Left ventricle myocardium inferior (tissue), 1 donor: ENCODE data around the gene SCN2A. TPM values are rescaled to one million over a fixed set of nuclear protein-coding genes. Genes with fewer than 3 reads are reported as not detected.

Experiments used
- DNase-seq: peaks from one replicate; pipeline ENCODE4 v3.0.0-alpha.2; 2020
- H3K27ac ChIP-seq: fragments of 200-600 bp; replicated peaks from 2 replicates; pipeline ENCODE4 v1.8.0; 2021
- H3K27me3 ChIP-seq: fragments of 200-600 bp; 2 replicates; pipeline ENCODE4 v1.8.0; 2021; ENCODE audit warnings: low read depth
- H3K36me3 ChIP-seq: fragments of 200-600 bp; 2 replicates; pipeline ENCODE4 v1.8.0; 2021
- H3K4me1 ChIP-seq: fragments of 200-600 bp; 2 replicates; pipeline ENCODE4 v1.8.0; 2021
- H3K4me3 ChIP-seq: fragments of 200-600 bp; 2 replicates; pipeline ENCODE4 v1.8.0; 2021; ENCODE audit warnings: mild to moderate bottlenecking, moderate library complexity
- H3K9me3 ChIP-seq: fragments of 200-600 bp; replicated peaks from 2 replicates; pipeline ENCODE4 v1.8.0; 2021
- intact Hi-C: fragments of 100-400 bp; cut with micrococcal nuclease; formaldehyde crosslinking; loops from one replicate; pipeline ENCODE4 v1.11.0; 2022
- total RNA-seq: library from RNA; stranded (reverse); fragmentation: NEBNext Ultra II Directional; extraction: Animal tissue kit (Norgen Biotek cat#: 25700); gene quantifications from one replicate; pipeline ENCODE4 v1.2.1, GENCODE V29; 2021
- TF ChIP-seq, protein P1 (sequence below): fragments of 200-600 bp; IDR thresholded peaks from 2 replicates; pipeline ENCODE4 v1.8.0; 2021; ENCODE audit warnings: antibody characterized with exemption, mild to moderate bottlenecking, borderline replicate concordance
- donor health status: DM: no; HTN: yes; CAD: no; lungs with severe emphysema.

Gene SCN2A
- total RNA-seq, 1 donor from 2014 or later = 0.08 TPM

DNA sequence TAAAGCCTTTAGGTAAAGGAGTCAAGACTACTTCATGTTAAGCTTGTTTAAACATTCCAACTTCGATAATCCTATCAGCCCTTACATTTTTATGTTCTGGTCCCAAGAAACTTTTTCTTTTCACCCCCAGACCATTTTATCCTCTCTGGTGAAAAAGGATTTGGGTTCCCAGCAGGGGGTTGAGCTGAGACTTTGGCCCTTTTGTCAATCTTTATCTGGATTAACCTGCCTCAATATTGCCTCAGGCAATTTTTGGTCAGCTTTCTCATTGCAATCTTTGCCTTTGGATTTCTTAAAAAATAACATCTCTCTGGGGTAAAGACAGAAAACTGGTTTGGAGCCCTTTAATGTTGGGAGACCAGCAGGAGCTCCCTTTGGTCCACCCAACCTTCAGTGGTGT, 196.4 kb downstream of the SCN2A start:
- intact Hi-C loops = no loop called here
- no peak overlapping the region for H3K27ac ChIP-seq
- H3K9me3 ChIP-seq = no peaks in the 10 kb centered on the region
- TF ChIP-seq, protein P1, sequence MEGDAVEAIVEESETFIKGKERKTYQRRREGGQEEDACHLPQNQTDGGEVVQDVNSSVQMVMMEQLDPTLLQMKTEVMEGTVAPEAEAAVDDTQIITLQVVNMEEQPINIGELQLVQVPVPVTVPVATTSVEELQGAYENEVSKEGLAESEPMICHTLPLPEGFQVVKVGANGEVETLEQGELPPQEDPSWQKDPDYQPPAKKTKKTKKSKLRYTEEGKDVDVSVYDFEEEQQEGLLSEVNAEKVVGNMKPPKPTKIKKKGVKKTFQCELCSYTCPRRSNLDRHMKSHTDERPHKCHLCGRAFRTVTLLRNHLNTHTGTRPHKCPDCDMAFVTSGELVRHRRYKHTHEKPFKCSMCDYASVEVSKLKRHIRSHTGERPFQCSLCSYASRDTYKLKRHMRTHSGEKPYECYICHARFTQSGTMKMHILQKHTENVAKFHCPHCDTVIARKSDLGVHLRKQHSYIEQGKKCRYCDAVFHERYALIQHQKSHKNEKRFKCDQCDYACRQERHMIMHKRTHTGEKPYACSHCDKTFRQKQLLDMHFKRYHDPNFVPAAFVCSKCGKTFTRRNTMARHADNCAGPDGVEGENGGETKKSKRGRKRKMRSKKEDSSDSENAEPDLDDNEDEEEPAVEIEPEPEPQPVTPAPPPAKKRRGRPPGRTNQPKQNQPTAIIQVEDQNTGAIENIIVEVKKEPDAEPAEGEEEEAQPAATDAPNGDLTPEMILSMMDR = no peak
- no peak overlapping the region for H3K4me3 ChIP-seq
- no peak for DNase-seq
- no peaks in the 10 kb centered on the region for H3K4me1 ChIP-seq
- no peaks in the 10 kb centered on the region for H3K27me3 ChIP-seq
- no peaks in the 10 kb centered on the region for H3K36me3 ChIP-seq

DNA sequence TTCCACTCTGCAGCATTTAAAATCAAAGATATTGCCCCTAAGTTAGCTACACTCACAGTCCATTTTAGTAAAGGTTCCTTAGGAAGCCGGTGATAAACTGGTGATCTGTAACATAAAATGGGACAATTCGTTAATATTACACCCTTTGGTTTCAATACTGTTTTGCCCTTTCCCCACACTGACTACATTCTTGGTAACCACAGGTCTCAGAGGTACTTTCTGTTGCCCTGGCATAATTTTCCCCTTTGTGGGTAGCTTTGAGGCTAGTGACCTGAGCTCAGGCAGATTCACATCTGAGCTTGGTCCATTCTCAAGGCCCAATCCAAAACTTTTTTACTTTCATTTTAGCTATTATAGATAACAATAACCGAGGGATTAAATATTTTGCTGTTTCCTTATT, 197.3 kb downstream of the SCN2A start:
- Histone ChIP-seq H3K36me3 (no peaks in the 10 kb centered on the region), H3K4me1 (no peaks in the 10 kb centered on the region), H3K9me3 (no peaks in the 10 kb centered on the region), H3K27me3 (no peaks in the 10 kb centered on the region), H3K27ac (no peak overlapping the region), H3K4me3 (no peak overlapping the region)
- DNase-seq = no peak
- intact Hi-C loops = no loop called here
- TF ChIP-seq, protein P1 = no peak

DNA sequence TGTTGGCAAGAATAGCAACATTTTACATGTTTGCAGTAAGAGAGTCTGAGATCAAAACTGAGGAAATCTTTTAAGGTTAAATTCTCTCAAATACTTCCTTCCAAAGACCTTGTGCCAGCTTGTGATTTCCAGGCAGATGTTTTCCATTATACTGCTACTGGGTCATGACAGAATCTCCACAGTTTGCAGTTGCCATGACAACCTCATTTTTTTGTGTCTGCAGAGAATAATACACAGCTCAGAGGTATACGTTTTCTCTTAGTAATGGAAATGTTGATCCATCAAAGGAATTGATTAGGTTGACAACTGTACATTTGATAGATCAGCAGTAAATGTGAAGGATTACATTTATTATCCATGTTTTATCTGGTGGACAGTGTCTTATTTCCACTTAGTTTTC, 201.2 kb downstream of the SCN2A start:
- TF ChIP-seq, protein P1 = no peak
- no peak for DNase-seq
- Histone ChIP-seq H3K27me3 (no peaks in the 10 kb centered on the region), H3K27ac (no peak overlapping the region), H3K36me3 (no peaks in the 10 kb centered on the region), H3K4me3 (no peak overlapping the region), H3K4me1 (no peaks in the 10 kb centered on the region), H3K9me3 (no peaks in the 10 kb centered on the region)
- intact Hi-C loops = no loop called here

Other genes with a start within 250 kb of the SCN2A start
- 0.99 TPM for gene SCN3A, start 35.4 kb upstream of the SCN2A start, total RNA-seq
- gene CSRNP3, start 230.3 kb downstream of the SCN2A start, total RNA-seq = 4.0 TPM